GM21528 (cell line): ENCODE measurements around the gene RCBTB1.
"Not testable (repeated sequence)": the region's sequence is repeated elsewhere in the genome, so short reads cannot be mapped to it uniquely, and the experiment has no call there.

Source experiments
- ATAC-seq: cut with Tn5 transposase; IDR thresholded peaks from one replicate; pipeline ENCODE4 v1.9.1; 2021; ENCODE audit warnings: mild to moderate bottlenecking, moderate library complexity; ENCODE audit not compliant: unreplicated experiment, low FRiP score

The RCBTB1 gene

GRCh38 chr13:49585220-49586157 is at the start of gene RCBTB1:
Gene RCBTB1, minus strand, starts transcription at chr13:49585558. Its CDS starts 18,279 bp downstream, at chr13:49567279.
- ATAC-seq, result peak; percentile 91

GRCh38 chr13:49633710-49634109 is 48.4 kb upstream of the RCBTB1 start:
- no peak for ATAC-seq

- ATAC-seq, result no peak
These were observed 46.8 kb upstream of the RCBTB1 start for GRCh38 chr13:49632156-49632555.

GRCh38 chr13:49630580-49630979 is 45.2 kb upstream of the RCBTB1 start:
- no peak for ATAC-seq

DNA sequence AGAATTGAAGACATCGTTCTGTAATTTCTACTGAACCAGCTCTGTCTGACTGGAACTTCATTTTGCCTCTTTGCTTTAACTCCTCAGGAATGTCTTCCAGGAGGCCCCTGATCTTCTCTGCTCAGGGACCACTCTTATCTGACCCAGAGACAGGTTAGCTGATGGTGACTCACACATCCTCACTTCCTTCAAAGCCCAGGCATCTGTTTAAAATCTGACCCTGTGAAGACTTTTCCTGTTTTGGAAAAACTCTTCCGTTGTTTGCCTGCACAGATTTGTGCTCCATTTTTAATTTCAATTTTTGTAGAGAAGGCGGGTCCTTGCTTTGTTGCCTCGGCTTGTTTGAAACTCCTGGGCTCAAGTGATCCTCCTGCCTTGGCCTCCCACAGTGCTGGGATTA is 44.6 kb upstream of the RCBTB1 start:
- no peak for ATAC-seq

DNA sequence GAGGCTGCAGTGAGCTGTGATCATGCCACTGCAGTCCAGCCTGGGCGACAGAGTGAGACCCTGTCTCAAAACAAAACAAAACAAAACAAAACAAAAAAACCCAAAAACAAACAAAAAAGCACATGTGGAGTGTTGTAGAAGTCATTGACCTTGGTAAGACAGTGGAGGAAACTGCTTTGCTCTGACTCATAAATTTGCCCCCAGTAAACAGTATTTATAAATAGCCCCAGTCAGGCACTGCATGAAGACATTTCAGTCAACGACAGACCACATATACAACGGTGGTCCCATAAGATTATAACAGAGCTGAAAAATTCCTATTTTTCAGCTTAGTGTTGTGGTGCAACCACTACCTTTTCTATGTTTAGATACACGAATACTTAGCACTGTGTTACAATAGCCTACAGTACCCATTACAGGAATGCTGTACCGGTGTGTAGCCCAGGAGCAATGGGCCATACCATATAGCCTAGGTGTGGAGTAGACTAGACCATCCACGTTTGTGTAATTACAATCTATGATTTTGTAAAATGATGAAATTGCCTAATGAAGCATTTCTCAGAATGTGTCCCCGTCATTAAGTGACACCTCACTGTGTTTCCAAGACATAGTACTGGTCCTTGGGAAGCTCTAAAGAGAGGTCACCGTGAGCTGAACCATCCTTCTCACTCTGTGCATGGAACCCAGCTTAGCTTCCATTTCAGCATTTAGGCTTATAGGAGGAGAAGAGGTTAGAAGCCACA is 44.0 kb upstream of the RCBTB1 start:
- ATAC-seq, result no peak

DNA sequence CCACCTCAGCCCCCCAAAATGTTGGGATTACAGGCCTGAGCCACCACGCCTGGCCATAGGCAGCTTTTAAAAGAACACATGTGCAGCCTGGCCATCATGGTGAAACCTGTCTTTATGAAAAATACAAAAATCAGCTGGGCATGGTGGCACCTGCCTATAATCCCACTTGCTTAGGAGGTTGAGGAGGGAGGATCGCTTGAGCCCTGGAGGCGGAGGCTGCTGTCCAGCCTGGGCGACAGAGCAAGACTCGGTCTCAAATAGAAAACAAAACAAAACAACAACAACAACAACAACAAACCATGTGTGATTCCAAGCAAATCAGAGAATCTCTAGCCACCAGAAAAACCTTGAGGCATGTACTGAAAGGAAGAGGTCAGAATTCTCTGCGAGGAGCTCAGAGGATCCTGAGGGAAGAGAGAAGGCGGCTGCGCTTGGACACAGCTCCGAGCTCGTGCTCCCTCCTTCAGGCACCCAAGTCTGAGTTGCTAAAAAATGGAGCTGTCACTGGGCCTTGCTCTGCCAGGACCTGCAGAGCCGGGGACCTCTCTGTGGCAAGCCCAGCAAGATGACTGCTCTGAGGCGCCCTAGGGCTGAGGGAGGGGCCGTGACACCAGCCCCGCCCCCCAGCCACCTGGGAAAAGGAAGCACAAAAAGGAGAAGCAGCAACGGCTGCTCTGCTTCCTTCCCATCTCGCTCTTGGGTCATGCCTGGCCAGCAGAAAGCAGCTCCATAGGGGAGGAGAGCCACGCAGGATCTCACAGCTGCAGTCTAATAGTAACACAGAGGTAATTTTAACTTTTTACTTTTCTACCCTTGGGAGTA is 42.7 kb upstream of the RCBTB1 start, which contains the start of gene ARL11:
Gene ARL11 (plus strand): TSS at position 677 of the 822 bp plus-strand sequence. CDS start 1,941 bp downstream, outside the sequence.
- ATAC-seq, result peak; percentile 90

DNA sequence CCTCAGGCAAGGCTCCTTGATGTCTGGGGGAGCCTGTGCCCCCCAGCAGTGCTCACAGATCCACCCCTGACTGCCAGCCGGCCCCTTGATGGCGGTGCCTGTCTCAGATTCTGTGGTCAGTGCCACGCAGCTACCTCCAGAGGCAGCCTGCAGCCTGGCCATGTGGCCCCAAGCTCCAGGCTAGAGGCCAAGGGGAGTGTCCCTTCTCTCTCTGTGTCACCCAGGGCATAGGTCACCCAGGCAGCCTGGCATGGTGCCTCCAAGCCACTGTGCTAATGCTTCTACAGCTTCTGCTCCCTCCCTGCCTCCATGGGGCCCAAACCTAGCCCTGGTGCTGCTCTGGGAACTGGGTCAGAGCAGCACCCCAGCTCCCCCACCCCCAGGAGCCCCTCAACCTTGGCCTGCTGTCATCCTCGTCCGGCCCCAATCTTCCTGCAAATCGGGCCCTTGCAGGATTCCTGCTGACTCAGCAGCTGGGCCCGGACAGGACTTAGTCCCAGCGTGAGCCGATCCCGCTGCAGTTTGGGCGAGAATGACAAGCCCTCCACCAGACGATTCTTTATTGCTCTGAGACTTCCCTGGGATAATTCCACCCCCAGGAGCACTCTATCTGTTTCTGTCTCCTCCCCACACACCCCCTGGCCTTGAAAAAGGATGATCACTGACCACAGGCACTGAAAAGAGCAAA is 40.2 kb upstream of the RCBTB1 start:
- no peak for ATAC-seq

DNA sequence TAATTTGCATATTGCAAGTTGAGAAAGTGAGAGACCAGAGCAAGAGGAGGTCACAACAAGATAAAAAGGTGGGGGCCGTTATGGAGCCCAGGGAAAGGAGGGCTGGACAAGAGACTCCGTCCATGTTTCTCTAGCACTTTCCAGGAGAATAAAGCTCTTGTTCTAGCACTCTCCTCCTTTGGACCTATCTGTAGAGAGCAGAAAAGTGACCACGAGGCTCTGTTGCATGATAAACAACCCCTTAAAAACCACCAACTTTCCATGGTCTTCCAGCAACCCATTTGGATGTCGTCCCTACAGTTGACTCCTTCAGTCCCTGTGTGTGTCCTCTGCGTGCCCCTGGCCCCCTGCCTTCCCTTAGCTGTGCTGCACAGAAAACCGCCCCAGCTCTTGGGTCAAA is 38.9 kb upstream of the RCBTB1 start:
- ATAC-seq, result no peak

- ATAC-seq, result no peak
These were observed 37.0 kb upstream of the RCBTB1 start for GRCh38 chr13:49622174-49622946.

- ATAC-seq, result peak; percentile 80
These were observed 34.8 kb upstream of the RCBTB1 start for GRCh38 chr13:49620170-49620621.

DNA sequence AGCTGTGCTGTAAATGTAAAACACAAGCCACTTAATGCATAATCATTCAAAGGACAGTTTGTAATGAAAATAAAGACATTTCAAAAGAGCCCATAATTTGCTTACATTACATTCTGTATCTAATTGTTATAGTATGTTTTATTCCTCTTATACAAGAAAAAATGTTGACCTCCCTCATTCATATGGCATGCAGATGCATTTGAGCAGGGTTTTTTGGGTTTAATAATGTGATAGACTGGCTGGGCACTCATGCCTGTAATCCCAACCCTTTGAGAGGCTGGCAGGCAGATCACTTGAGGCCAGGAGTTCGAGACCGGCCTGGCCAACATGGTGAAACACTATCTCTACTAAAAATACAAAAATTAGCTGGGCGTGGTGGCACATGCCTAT is 31.3 kb upstream of the RCBTB1 start:
- ATAC-seq, result no peak

DNA sequence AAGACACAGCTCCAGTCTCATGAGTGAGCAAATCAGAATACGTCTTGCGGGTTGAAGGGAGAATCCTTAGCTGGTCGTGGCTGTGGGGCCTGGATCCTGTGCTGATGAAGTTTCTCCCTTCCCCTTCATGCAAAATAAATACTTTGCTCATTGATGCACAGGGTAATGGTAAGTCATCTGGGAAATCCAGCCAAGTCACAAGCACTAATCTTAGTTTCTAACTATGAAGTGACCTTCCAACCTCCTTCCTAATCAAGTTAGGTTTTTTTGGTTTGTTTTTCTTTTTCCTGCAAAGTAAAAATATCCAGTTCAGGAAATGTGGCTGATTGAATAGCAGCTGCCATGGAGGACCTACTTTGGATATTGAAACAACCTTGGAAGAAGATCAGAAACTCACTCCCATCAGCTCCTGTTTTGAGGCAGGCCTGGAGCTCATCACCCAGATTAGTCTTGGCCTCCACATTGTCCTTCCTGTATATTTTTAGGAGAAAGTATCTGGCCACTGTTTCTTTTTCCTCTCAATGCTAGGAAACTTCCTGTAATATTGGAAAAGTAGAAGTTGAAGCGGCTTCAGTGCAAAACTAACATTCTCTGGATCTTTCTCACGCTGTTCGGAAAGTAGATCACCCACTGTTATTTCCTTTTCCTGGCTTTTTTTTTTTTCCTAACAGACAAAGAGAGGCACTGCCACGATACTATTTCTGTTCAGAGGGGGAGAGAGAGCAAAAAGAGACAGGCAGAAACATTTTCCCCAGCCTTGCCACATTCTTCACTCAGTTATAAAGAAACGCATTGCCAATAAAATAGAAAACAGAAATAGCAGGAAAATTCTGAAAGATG is 30.7 kb upstream of the RCBTB1 start:
- ATAC-seq, result no peak

- ATAC-seq, result not testable (repeated sequence)
These were observed 26.7 kb upstream of the RCBTB1 start for GRCh38 chr13:49612042-49612441.

- ATAC-seq, result no peak
These were observed 24.8 kb upstream of the RCBTB1 start for GRCh38 chr13:49610176-49610575.

DNA sequence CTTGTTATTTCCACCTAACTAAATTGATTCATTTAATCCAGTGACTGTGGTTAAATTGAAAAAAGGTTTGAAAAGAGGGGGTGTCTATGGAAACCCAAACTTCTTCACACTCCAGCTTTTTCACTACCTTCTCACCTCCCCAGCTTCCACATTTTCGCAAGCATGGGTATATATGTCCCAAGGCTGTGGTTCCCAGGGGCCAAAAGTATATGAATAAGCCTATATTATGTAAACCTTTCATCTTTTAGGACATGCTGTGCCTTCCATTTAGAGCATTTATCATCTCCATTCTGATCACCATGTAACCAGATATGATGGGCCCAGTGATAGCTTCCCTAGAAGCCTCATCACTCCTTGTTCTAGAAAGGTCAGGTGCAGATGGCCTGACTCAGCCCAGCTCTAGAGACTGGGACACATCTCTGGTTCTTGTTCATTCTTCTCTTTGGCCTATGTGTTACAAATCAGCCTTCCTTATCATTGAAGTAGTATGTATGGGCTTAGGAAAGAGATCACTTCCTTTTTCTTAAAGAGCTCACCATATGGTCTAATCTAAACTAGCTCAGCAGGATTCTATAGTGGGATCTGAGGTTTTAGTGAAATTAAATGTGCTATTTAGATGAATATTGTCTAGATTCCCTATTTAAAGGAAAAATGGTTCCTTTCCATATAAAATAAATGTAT is 23.4 kb upstream of the RCBTB1 start:
- no peak for ATAC-seq

GRCh38 chr13:49607761-49608160 is 22.4 kb upstream of the RCBTB1 start:
- ATAC-seq, result no peak
